Pulmonary artery endothelial cell (primary cell): Measurements from ENCODE around the gene MATK. TPM values are rescaled to one million over a fixed set of nuclear protein-coding genes. Genes with fewer than 3 reads are reported as not detected.

Experiments
- DNase-seq: peaks from one replicate; pipeline ENCODE4 v3.0.0-alpha.2; 2011; ENCODE audit warnings: low read depth, low spot score
- total RNA-seq: library from RNA; depleted of rRNA; stranded (reverse); fragments of >200 nt; gene quantifications from 2 replicates; pipeline ENCODE4 v1.2.3, GENCODE V29; 2014

MATK gene
- under 0.01 TPM in 1 of 2 replicates, not detected in the other for total RNA-seq

- DNase-seq: no peak
Measured at GRCh38 chr19:3785938-3786824, at the start of gene MATK. MATK (minus strand) TSS chr19:3786381; CDS start chr19:3785135, 1,246 bp downstream.

- no peak for DNase-seq
Measured at GRCh38 chr19:3835055-3835435, 48.9 kb upstream of the MATK start.

- DNase-seq: no peak
Measured at GRCh38 chr19:3834349-3835054, 48.3 kb upstream of the MATK start.

- DNase-seq: no peak
Measured at GRCh38 chr19:3833578-3834348, 47.6 kb upstream of the MATK start.

GRCh38 chr19:3832001-3832400 lies 45.8 kb upstream of the MATK start:
- DNase-seq: no peak

- no peak for DNase-seq
Measured at GRCh38 chr19:3831601-3832000, 45.4 kb upstream of the MATK start.

GRCh38 chr19:3830621-3831589 lies 44.7 kb upstream of the MATK start:
- no peak for DNase-seq

- DNase-seq: no peak
Measured at GRCh38 chr19:3827306-3827705, 41.1 kb upstream of the MATK start.

GRCh38 chr19:3826163-3826562 lies 40.0 kb upstream of the MATK start:
- DNase-seq: no peak

- no peak for DNase-seq
Measured at GRCh38 chr19:3825286-3825956, 39.2 kb upstream of the MATK start.

- DNase-seq: no peak
Measured at GRCh38 chr19:3823350-3823713, 37.2 kb upstream of the MATK start.

GRCh38 chr19:3822683-3823349 lies 36.6 kb upstream of the MATK start:
- no peak for DNase-seq

GRCh38 chr19:3821857-3822364 lies 35.7 kb upstream of the MATK start:
- DNase-seq: no peak

GRCh38 chr19:3821156-3821555 lies 35.0 kb upstream of the MATK start:
- no peak for DNase-seq

- no peak for DNase-seq
Measured at GRCh38 chr19:3819989-3820388, 33.8 kb upstream of the MATK start.

GRCh38 chr19:3818918-3819317 lies 32.7 kb upstream of the MATK start:
- no peak for DNase-seq

- DNase-seq: no peak
Measured at GRCh38 chr19:3818466-3818865, 32.3 kb upstream of the MATK start.

GRCh38 chr19:3817761-3818160 lies 31.6 kb upstream of the MATK start:
- DNase-seq: no peak

GRCh38 chr19:3816566-3817218 lies 30.5 kb upstream of the MATK start:
- no peak for DNase-seq
